M059J (cell line): Measurements from ENCODE around the gene AGA. TPM values are rescaled to one million over a fixed set of nuclear protein-coding genes. Genes with fewer than 3 reads are reported as not detected.

Source experiments
- DNase-seq: peaks from one replicate; pipeline ENCODE4 v3.0.0-alpha.2; 2012; ENCODE audit warnings: low read depth
- total RNA-seq: library from RNA; depleted of rRNA; stranded (reverse); fragments of >200 nt; shearing (Covaris generic); gene quantifications from 2 replicates; pipeline ENCODE4 v1.2.3, GENCODE V29; 2014

Gene AGA
- total RNA-seq, 1 experiment from 2014 or later = 25.3 TPM

GRCh38 chr4:177447417-177448004, 5.3 kb upstream of the AGA start:
- no peak for DNase-seq

- DNase-seq = no peak
Measured at GRCh38 chr4:177446586-177446985, 4.3 kb upstream of the AGA start.

DNA sequence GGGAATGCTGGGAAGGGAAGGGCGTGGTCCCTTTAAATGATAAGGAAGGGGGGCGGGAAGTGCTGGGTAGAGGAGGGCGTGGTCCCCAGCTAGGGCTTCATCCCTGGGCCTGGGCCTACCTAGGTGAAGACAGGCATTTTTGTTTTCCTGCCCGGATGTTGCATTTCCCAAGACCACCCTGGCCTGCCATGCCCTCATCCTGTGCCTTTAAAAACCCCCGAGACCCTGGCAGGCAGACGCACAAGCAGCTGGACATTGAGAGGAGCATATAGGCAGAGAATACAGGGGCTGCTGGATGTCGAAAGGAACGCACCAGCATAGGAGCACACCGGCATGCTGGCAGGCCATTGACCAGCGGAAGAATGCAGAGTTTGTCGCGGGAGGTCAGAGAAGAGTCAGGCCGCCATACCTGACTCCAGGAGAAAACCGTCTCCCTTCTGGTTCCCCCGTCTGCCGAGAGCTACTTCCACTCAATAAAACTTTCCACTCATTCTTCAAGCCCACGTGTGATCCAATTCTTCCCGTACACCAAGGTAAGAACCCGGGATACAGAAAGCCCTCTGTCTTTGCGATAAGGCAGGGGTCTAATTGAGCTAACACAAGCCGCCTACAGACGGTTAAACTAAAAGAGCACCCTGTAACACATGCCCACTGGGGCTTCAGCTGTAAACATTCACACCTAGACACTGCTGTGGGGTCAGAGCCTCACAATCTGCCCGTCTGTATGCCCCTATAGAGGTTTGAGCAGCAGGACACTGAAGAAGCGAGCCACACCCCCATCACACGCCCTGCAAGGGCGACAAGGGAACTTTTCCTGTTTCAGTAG, 2.9 kb upstream of the AGA start:
- DNase-seq = no peak

DNA sequence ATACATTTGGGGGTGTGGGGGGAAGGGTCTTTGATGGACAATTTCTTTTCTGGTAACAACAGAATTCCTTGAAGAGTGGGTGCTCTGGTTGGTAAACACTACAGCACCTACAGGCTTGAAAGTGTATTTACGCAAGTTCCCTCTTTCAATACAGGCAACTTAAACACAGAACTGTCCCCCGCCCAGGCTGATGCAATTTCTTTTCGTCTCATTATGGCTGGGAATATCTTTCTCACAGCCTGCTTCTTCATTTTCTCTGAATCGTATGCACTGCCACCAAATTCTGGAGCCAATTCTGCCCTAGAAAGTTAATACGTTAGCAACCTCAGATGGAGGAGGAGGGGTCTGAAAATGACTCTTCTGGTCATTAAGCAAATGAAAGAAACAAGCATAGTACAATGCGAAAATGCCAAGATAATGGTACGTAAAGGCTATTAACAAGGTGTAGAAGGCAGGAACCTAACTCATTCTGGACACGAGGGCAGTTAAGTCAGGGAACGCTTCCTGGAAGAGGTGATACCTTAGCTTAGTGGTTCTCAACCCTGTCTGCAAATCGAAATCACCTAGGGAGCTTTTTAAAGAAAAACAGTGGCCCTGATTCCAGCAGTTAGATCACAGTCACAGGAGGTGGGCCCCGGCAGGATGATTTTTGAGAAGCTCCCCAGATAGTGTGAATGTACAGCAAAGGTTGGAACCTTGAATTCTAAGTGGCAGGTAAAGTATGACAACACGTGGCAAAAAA, 1.0 kb downstream of the AGA start:
- no peak for DNase-seq

- DNase-seq = no peak
Measured at GRCh38 chr4:177436456-177436855, 5.8 kb downstream of the AGA start.

DNA sequence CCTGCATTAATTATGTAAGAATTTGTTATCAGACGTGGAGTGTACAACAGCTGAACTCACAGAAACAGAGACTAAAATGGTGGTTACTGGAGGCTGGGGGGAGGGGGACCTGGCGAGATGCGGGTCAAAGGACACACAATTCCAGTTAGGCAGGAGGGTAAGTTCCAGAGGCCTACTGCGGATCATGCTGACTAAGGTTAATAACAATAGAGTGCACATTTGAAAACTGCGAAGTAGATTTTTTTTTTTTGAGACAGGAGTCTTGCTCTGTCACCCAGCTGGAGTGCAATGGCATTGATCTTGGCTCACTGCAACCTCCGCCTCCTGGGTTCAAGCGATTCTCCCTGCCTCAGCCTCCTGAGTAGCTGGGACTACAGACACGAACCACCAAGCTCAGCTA, 7.6 kb downstream of the AGA start:
- no peak for DNase-seq

DNA sequence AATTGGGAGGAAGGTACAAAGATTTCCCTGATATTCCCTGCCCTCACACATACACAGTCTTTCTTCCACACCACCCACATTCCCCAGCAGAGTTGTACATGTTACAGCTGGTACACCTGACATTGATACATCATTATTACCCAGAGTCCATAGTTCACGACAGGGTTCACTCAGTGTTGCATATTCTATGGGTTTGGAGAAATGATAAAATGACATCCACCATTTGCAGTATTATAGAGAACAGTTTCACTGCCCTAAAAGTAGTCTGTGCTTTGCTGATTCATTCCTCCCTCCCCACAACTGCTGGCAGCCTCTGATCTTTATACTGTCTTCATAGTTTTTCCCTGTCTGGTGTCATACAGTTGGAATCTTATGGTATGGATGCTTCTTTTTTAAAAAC, 15.0 kb downstream of the AGA start:
- no peak for DNase-seq

DNA sequence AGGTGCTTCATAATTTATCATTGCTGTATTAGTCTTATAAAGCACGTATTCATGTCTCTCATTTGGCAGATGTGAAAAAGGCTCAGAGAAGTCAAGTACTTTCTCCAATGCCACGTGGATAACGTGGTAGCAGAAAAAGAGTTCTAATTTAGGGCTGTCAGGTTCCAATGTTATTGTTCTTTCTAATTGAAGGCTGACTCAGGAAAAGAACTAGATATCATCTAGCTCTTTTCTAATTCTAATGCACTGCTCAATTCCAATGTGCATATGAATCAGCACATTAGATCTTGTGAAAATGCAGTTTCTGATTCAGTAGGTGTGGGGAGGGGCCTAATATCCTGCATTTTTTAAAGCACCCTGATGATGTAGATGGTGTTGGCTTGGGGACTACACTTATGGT, 22.8 kb downstream of the AGA start:
- DNase-seq = no peak

DNA sequence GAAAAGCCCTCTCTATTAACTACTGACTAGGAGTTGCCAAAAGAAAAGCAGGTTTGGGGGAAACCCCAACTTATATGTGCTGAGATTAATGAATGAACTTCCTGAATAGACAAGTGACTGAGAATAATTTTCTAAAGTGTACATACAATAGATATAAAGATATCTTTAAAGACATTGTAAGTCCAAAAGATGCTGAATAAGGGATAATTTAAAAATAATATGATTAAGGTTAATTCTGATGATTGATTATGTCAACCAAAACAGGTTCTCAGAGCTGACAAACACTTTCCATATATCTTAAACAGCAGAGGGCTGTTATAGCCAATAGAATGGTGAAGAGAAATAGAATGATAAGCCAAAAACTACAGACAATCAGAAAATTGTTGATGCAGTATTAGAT, 28.6 kb downstream of the AGA start:
- DNase-seq = no peak

DNA sequence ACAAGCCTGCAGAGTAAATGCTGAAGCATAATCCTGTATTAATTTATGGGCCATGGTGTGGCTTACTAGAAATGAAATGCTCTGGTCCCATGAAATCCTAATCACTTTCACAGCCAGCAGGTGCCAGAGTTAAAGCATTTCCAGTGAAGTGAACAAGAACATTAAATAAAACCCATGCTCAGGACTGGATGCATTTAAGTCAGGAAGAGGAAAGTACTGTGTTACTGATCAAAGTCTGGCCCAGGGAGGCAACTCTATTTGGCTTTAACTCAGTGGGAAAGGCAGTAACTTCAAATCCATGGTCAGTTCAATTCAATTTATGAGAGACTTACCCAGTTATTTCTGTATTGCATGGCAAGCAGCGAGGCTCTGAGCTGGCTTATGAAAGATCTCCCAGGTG, 29.2 kb downstream of the AGA start:
- no peak for DNase-seq

- DNase-seq = no peak
Measured at GRCh38 chr4:177411996-177412395, 30.2 kb downstream of the AGA start.

DNA sequence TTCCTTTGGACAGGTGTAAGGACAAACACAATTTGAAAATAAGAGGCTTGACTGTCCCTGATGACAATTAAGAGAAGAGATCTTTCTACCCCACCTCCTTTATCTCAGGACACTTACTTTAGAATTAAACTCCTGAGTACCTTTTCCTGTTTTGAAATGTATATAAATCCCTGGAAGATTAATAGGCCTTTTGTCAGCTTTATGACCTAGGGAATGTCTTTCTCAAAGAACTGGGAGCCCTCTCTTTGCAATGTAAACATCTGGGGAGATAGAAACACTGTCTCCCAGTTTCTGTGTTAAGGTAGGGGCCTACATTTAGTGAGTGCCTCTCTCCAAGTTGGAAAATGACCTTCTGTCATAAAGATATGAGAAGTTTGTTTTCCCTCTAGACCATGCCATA, 31.7 kb downstream of the AGA start:
- no peak for DNase-seq

GRCh38 chr4:177408023-177408422, 34.2 kb downstream of the AGA start:
- no peak for DNase-seq

- peak; percentile 12 for DNase-seq
Measured at GRCh38 chr4:177405508-177405907, 36.7 kb downstream of the AGA start.

DNA sequence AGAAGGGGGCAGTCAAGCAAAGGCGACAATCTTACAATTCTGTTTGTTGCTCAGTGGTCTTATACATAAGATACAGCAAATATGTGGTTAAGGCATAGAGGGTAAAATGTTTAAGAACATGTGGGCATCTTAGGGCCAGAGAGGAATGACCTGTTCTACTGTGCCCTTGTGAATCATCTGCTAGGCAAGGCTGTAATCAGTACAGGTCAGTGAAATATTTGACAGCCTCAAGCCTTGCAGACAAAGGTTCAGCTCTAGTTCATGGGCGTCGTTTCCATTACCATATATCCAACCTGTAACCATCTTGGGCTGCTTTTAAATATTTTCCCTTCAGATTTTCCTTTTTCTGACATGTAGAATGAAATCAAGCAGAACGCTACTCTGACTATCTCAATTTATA, 37.3 kb downstream of the AGA start:
- no peak for DNase-seq

GRCh38 chr4:177404342-177404741, 37.9 kb downstream of the AGA start:
- DNase-seq = no peak

- DNase-seq = no peak
Measured at GRCh38 chr4:177403746-177404145, 38.5 kb downstream of the AGA start.

DNA sequence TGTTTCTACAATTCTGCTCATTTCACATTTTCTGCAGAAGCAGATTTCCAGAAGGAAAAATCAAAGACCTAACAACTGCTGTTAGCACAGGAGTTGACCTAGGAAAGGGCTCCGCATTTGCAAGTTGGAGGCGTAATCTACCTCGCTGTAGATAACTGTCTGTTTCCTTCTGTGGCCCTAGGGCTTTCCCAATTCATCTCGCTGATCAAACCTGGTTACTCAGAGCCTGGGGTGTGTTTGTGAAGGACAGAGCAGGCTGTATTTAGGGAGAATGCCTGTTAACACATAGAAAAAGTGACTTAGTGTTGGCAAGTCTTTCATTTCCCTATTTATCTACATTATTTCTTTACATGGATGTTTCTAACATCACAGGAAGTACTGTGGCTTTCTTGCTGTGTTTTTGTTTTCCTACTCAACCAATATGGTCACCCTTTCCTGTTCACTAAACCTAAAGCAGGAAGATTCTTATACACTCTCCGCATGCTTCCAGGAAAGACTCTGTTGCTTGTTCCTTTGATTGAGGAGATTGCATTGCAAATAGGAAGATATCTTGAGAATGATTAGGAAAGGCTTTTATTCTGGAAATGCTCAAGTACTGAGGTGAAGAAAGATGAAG, 40.5 kb downstream of the AGA start:
- no peak for DNase-seq

GRCh38 chr4:177400030-177400429, 42.2 kb downstream of the AGA start:
- DNase-seq = no peak

GRCh38 chr4:177396352-177396751, 45.9 kb downstream of the AGA start:
- DNase-seq = no peak

- DNase-seq = no peak
Measured at GRCh38 chr4:177393236-177393635, 49.0 kb downstream of the AGA start.

DNA sequence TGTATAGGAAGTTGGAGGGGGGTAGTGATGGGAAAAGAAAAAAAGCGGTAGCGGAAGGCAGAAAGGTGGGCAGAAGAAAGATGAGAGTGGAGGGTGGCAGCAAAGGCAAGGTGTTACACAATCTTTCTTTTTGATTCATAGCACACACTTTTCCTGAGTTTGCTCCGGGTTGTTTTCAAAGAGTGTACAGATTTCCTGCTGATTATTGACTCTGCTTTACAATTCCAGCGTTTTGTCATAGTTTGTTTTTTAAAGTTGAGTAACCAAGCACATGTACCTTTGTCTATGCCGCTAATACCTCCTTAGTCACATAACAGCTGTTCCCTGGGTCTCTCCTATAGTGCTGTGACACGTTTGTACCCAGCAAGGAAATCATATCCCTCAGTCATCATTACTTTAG, 50.3 kb downstream of the AGA start:
- DNase-seq = no peak

- DNase-seq = no peak
Measured at GRCh38 chr4:177391287-177391686, 51.0 kb downstream of the AGA start.
